Inflammatory macrophage treated with lipopolysaccharide for 4 hours (primary cell): ENCODE measurements around the gene HM13.
"Not testable (repeated sequence)": the region's sequence is repeated elsewhere in the genome, so short reads cannot be mapped to it uniquely, and the experiment has no call there.

Source experiments
- DNase-seq: peaks from one replicate; pipeline ENCODE4 v3.0.0-alpha.2; 2020

HM13 gene

DNA sequence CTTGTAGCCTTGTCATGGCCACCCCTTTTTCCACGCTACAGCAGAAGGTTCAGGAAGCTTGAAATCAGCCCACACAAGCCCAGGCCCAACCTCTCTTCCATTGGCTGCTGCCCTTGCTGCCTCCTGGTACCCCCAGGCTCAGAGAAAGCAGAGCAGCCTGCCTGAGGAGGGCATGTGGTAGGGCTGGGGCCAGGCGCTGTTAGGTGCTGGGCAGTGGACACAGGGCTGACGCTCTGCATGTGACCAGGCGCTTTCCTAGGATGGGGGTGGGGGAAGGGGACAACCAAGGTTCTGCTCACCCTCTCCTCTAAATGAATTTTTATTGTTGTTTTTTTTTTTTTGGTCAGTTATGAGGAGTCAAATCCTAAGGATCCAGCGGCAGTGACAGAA, 54.5 kb downstream of the HM13 start:
- DNase-seq: no peak

DNA sequence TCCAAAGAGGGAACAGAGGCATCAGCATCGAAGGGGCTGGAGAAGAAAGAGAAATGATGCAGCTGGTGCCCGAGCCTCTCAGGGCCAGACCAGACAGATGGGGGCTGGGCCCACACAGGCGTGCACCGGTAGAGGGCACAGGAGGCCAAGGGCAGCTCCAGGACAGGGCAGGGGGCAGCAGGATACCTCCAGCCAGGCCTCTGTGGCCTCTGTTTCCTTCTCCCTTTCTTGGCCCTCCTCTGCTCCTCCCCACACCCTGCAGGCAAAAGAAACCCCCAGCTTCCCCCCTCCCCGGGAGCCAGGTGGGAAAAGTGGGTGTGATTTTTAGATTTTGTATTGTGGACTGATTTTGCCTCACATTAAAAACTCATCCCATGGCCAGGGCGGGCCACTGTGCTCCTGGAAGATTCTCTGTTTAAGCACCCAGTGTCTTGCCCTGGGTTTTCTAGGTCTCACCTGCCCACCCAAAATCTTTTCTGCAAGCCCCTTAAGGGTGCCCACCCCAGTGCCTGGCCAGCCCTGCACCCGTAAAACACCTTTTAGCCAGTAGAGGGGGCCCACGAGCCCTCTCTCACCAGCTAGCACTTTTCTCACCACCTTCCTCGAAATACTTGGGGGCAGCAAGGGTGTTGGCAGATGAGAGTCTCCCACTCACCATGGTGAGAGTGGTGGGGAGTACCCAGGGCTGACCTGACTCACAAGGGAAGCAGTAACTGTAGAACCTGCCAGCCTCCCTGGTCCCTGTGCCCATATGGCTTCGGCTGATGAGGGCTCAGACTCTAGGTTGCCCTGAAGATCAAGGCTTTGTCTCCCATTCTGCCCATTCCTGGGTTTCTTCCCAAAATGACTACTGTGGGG, 55.1 kb downstream of the HM13 start:
- DNase-seq: no peak

DNA sequence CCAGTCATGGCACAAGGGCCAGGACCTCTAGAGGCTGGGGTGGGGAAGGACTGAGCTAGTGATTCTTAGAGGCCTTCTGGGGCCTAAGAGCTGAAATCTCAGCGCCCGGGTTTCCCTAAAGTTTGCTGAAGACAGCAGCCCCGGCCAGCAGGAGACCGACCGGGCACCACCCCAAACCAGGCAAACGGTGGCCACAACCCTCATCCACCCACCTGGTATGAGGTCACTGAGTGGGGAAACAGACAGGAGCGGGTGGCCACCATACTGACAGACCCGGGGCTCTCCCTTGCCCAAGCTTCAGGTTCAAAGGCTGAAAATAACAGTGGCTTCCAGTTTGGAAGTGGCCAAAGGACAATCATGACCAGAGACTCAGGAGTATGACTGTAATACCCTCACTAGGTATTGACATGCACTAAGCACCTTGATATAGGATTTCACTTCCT, 55.8 kb downstream of the HM13 start:
- DNase-seq: peak; percentile 43

DNA sequence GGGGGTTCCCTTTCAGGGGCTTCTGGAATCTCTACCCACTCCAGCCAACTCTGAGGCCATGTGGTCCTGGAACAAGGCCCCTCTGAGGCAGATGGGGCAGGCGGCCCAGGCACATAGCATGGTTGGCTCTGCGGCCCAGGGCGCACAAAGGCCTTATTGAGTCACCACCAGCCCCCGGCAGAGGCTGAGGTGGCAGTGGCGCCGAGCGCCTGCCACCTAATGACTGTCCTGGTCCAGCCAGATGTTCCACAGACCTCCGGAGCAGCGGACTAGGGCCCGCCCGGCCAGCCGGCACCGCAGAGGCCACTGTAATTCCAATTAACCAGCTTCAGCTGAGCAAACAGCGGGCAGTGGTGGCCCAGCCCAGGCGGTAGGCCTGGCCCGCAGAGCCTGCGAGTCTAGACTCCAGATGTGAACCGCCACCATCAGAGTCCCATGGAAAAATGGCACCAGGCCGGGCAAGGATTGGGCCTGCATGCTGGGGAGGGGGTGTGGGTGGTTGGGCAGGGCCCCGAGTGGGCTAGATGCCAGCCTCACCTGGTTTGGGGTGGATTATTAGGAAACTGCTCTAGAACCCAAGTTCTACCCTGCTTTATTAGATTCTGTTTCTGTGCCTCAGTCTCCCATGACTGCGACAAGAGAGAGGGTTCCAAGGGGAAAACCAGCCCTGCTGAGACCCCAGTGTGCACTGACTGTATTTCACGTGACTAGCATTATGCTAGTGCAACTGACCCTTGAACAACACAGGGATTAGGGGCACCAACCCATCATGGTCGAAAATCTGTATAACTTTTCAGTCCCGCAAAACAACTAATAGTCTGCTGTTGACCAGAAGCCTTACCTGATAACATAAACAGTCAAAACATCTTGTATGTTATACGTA, 56.7 kb downstream of the HM13 start:
- DNase-seq: no peak

DNA sequence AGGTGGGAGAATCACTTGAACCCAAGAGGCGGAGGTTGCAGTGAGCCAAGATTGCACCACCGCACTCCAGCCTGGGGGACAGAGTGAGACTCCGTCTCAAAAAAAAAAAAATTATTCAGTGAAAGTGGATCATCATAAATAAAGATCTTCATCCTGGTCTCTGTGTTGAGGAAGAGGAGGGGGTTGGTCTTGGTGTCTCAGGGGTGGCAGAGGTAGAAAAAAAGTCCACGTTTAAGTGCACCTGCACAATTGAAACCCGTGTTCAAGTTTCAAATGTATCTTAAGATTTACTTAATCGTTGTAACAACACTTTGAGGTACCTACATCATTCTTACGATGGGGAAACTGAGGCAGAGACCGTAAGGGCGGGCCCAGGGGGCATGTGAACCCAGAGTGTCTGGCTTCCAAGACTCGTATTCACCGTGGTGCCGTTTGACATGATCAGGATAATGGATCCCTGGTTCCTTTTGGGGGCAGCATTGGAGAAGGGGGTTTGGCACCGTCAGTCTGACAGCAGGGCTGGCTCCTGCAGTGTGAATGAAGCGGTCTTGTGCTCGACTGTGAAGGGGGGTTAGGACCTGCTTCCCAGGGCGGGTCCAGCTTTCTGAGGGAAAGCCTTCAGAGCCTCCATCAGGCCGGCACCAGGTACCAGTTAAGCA, 57.9 kb downstream of the HM13 start:
- no peak for DNase-seq

DNA sequence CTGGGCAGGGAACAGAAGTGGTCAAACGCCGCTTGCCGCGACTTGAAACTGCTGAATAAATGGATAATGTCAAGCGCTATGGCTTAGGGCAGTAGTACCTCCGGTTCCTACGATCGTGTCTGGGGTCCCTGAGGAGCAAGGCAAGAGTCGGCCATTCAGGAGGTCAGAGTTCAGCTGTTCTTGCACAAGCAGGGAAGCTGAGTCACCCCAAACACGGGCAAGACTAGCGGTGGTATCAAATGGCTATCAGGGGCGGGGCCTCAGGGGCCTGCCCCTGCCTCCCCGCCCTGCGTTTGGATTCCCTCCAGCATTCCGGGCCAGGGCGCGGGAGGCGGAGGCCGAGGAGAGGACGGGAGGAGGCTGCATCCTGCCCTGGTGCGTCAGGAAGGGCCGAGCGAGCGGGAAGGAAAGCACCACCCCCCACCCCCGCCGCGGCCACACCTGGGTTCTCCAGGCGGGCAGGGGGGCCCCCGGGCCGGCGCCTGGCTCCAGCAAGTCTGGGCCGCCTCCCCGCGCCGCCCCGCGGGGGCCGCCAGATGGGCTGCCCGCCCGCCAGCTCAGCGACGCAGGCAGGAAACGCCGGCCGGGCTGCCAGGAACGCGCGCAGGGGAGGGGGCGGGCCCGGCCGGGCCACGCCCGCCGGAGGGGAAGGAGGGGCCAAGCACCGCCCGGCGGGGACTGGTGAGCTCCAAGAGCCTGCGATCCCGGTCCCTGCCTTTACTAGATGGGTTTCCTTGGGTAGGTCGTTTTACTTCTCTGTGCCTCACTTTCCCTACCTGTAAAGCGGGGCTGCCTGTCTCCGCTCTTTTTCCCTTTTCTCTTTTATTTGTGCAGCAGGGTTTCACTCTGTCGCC, 58.7 kb downstream of the HM13 start:
- peak; percentile 95 for DNase-seq

DNA sequence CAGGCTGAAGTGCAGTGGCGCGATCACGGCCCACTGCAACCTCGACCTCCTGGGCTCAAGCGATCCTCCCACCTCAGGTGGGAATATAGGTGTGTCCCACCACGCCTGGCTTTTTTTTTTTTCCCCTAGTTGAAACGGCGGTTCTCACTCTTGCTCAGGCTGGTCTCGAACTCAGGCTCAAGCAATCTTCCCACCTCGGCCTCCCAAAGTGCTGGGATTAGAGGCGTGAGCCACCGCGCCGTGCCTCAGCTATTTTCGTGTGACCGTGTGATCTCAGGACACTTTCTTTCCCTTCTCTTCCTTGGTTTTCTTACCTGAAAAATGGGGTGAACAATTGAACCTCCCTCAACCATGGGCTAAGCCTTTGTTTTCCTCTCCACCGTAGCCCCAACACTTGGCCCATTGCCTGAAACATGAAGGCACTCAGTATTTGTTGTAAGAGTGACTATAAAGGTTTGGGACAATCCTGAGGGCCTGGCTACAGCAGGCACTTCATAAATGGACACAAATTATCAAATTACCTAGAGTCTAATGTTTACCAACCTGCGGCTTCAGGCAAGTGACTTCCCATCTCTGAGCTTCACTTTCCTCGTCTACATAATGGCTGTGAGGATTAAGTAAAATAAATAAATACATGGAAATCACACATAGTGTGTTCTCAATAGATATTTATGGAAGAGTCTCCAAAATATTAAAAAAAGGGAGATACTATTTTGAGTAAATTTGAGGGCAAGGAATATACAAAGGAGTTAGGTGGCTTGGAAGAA, 59.5 kb downstream of the HM13 start:
- DNase-seq: no peak

DNA sequence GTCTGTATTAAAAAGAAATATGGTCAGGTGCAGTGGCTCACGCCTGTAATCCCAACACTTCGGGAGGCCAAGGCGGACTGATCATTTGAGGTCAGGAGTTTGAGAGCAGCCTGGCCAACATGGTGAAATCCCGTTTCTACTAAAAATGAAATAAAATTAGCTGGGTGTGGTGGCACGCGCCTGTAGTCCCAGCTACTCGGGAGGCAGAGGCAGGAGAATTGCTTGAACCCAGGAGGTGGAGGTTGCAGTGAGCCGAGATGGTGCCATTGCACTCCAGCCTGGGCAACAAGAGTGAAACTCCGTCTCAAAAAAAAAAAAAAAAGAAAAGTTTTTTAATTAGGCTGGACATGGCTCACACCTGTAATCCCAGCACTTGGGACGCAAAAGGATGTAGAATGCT, 60.7 kb downstream of the HM13 start:
- not testable (repeated sequence) for DNase-seq

DNA sequence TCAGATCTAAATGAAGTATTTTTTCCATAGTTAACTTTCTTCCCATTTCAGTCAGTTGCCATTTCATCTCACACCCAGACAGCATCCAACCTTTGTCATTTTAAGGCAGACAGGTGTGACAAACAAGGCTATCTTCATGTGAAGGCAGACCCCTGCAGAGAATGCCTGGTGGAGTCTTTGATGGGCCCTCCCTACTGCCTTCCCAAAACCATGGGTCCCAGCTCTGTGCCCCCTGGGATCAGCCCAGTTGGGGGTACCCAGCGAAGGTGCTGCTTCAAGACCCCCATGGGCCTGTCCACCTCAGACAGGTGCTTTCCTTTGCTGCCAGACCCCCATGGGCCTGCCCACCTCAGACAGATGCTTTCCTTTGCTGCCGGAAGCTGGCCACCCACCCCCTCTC, 62.5 kb downstream of the HM13 start:
- DNase-seq: no peak

DNA sequence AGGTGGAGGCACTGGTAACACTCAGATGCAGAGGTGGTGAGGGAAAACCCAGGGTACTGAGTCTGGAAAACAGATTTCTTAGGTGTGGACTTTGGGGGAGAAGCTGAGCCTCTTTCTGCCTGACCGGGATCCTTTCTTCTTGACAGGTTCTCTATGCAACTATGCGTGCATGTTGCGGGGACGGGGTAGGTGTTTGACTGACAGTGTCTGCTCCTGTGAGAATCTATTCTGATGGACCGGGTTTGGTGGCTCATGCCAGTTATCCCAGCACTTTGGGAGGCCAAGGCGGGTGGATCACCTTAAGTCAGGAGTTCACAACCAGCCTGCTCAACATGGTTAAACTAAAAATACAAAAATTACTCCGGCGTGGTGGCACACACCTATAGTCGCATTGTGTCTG, 63.0 kb downstream of the HM13 start:
- no peak for DNase-seq

DNA sequence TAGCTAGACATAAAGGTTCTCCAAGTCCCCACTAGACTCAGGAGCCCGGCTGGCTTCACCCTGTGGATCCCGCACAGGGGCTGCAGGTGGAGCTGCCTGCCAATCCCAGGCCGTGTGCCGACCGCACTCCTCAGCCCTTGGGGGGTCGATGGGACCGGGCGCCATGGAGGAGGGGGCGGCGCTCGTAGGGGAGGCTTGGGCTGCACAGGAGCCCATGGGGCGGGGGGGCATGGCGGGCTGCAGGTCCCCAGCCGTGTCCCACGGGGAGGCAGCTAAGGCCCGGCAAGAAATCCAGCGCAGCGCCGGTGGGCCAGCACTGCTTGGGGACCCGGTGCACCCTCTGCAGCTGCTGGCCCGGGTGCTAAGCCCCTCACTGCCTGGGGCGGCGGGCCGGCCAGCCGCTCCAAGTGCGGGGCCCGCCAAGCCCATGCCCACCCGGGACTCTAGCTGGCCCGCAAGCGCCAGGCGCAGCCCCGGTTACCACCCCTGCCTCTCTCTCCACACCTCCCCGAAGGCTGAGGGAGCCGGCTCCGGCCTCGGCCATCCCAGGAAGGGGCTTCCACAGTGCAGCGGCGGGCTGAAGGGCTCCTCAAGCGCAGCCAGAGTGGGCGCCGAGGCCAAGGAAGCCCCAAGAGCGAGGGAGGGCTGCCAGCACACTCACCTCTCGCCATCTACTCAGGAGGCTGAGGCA, 64.4 kb downstream of the HM13 start:
- DNase-seq: no peak

DNA sequence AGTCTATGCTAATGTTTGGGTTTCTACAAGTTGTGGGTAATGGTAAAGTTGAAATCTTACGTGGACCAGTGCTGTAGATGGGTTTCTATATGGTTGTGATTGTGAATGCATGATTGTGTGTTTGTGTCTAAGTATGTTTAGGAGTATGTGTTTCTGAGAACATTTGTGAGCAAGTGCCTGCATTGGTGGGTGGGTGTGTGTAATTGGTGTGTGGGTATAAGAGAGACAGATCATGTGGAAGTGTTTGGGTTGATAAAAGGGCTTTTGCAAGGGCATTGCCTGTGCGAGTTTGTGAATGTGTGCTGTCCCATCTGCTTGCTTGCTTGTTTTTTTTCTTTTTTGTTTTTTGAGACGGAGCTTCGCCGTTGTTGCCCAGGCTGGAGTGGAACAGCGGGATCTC, 65.0 kb downstream of the HM13 start:
- DNase-seq: no peak

DNA sequence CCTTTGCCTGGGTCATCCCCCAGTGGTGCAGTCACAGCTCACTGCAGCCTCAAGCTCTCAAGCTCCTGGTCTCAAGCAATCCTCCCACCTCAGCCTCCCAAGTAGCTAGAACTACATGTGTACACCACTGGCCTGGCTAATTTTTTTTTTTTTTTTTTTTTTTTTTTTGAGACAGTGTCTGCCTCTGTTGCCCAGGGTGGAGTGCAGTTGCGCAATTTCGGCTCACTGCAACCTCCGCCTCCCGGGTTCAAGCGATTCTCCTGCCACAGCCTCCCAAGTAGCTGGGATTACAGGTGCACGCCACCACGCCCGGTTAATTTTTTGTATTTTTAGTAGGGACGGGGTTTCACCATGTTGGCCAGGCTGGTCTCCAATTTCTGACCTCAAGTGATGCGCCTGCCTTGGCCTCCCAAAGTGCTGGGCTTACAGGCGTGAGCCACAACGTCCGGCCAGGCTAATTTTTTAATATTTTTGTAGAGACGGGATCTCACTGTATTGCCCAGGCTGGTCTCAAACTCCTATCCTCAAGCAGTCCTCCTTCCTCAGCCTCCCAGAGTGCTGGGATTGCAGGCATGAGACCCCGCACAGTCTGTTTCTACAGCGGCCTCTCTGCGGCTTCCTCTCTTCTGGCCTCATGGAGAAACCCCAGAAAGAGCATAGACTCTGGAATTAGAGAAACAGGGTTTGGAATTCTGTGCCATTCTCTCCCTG, 65.9 kb downstream of the HM13 start:
- DNase-seq: not testable (repeated sequence)

DNA sequence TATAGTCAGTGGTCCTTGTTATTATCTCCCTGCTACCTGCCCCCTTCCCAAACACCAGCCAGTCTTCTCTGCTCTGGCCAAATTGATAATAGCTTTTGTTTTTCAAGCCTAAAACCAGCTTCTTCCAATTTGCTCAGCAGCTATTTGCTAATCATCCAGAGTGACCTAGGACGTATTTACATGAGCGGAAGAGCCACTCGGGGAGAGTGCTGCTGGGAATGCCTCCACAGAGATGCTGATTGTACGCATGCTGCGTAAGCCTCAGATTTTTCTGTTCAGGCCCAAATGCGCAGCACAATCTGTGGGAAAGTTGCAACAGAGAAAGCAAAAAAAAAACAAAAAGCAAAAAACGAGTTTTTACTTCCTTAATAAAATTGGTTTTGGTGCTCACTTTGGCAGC, 66.5 kb downstream of the HM13 start:
- no peak for DNase-seq

DNA sequence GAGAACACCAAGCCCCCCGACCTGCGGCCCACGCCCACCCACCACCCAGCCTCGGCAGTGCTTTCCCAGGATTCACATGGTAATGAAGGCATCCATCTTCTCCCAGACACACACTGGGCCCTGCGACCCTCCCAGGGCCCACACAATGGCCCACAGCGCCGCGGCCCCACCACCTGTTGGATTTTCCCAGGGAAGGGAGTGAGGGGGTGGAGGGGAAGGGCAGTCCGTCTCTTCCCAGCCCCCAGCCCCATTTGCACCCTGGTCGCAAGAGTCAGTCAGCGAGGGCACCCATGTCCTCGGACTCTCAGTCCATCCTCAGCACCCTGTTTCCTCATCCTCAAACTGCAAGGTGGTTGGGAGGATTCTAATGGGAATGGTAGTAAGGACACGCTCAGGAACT, 67.1 kb downstream of the HM13 start:
- DNase-seq: no peak

DNA sequence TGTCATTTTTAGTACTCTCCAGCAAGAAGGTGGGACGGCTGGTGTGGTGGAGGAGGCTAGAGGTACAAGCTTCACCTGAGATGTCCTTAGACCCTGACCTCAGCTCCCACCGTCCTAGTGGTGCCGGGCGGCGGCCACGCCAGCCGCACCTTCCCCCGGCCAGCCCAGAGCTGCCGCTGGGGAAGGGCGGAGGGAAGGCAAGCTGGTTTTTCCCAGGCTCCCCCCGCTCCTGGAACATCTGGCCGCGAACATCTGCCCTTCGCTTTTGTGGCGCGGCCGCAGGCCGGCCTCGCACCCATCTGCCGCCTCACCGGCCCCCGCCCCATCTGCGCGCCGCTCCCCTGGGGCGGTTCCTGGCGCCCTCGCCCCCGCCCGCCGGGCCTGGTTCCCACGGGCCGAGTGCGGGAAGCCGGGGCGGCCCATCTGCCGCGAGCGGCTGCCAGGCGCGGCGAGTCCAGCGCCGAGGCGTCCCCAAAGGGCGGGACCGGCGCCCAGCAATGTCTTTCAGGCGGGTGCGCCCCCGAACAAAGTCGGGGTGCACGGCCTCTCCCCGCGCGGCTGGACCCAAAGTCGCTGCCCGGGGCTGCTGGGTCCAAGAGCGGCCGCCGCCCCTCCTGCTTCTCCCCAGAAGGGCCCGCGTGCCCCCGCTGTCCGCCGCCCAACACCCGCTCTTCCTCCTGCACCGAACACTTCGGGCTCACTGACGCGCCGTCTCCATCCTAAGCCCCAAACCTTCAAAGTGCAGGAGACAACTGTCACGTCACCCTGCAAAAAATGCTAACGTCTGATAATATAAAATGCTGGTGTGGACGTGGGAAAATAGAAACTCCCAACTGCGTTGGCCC, 73.5 kb downstream of the HM13 start:
- DNase-seq: no peak

DNA sequence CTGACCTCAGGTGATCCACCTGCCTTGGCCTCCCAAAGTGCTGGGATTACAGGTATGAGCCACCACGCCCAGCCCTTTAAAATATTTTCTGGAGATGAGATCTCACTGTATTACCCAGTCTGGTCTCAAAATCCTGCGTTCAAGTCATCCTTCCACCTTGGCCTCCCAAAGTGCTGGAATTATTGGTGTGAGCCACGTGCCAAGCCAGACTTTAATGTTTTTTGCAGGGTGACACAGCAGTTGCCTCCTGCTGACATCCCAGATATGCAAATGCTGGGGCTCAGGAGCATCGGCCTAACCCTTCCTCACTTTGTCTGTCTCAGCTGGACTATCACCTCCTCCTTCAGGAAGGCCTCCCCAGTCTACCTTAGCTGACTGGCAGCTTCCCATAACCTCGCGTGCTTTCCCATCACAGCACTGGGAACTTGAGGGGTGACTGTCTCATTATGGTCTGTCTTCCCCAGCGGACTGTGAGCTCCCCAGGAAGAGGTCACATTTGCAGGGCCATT, 76.5 kb downstream of the HM13 start:
- no peak for DNase-seq

DNA sequence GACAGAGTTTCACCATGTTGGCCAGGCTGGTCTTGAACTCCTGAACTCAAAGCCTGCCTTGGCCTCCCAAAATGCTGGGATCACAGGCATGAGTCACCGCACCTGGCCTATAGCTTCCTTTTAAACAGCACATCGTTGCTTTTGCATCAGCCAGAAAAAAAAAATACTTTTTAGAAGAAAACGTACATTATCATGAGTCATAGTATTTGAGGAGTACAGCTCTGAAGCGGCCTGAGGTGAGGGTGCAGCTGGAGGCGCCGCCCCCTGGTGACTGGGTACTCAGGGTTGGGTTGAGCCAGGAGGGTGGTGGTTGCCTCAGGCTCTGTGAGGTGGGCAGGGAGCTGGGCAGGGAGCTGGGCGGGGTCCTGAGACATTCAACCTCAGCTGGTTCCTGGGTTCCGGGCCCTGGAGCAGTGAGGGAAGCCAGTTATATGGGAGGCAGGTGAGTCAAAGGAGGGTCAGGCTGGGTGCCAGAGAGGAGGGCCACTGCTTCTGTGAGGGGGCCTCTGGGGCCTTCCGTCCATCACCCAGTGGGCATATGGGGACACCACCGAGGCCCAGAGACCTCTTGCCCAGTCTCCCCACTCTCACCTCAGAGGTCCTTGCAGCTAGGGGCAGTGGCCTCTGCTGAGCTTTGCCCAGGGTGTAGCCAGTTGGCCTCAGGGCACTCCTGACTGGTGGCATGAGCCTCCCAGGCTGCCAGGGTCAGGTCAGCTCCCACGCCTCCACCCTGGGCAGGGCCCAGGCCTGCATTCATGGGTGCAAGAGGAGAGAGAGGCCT, 79.2 kb downstream of the HM13 start:
- DNase-seq: no peak
